IMR-90 (cell line): ENCODE results near the gene TMEM9B. TPM values are rescaled to one million over a fixed set of nuclear protein-coding genes. Genes with fewer than 3 reads are reported as not detected.

Experiments used
- ATAC-seq: fragments of 200-7000 bp; cut with Tn5 transposase; 2 replicates; pipeline ENCODE4 v1.9.1; 2020; ENCODE audit warnings: low read depth, mild to moderate bottlenecking, moderate library complexity
- BruUV-seq: library from RNA; stranded (reverse); fragments of 400-500 nt; replicated peaks from 2 replicates; lab custom pipeline; 2021; lab: Mats Ljungman, UMichigan
- CTCF ChIA-PET: fragments of 300-600 bp; formaldehyde crosslinking; extraction: SDS; loops from one replicate; lab custom pipeline; 2021; ENCODE audit warnings: antibody characterized with exemption; lab: Yijun Ruan, JAX
- POLR2A ChIA-PET: fragments of 300-600 bp; sonication (Branson Sonifier 250); formaldehyde crosslinking; loops from one replicate; lab custom pipeline; 2022; ENCODE audit warnings: antibody characterized with exemption; ENCODE audit not compliant: unreplicated experiment; lab: Charles Lee
- DNase-seq: peaks from one replicate; pipeline ENCODE4 v3.0.0; 2013
- H2AFZ ChIP-seq: replicated peaks from 2 replicates; pipeline ENCODE3; 2013; ENCODE audit warnings: low read length, mild to moderate bottlenecking; ENCODE audit not compliant: poor library complexity
- H2AK5ac ChIP-seq: 2 replicates; pipeline ENCODE4 v1.6.1; 2013; ENCODE audit warnings: low read depth, low read length, inconsistent platforms
- H2AK9ac ChIP-seq: replicated peaks from 2 replicates; pipeline ENCODE3; 2013; ENCODE audit warnings: mild to moderate bottlenecking, low read depth, low read length, moderate library complexity; ENCODE audit not compliant: poor library complexity
- H2BK120ac ChIP-seq: 2 replicates; pipeline ENCODE4 v1.6.1; 2013; ENCODE audit warnings: low read depth, low read length, inconsistent platforms
- H2BK15ac ChIP-seq: 3 replicates; pipeline ENCODE4 v1.6.1; 2013; ENCODE audit warnings: low read depth, low read length, inconsistent platforms
- H2BK20ac ChIP-seq: 2 replicates; pipeline ENCODE4 v1.6.1; 2013; ENCODE audit warnings: low read depth, mild to moderate bottlenecking, inconsistent platforms, low read length, moderate library complexity
- H2BK5ac ChIP-seq: 2 replicates; pipeline ENCODE4 v1.6.1; 2013; ENCODE audit warnings: mild to moderate bottlenecking, low read depth, low read length, inconsistent platforms; ENCODE audit not compliant: poor library complexity, severe bottlenecking
- H3K14ac ChIP-seq: replicated peaks from 2 replicates; pipeline ENCODE4 v1.6.1; 2013; ENCODE audit warnings: low read depth, low read length, inconsistent platforms
- H3K18ac ChIP-seq: 2 replicates; pipeline ENCODE4 v1.6.1; 2013; ENCODE audit warnings: low read depth, low read length, control low read depth
- H3K23ac ChIP-seq: 2 replicates; pipeline ENCODE4 v1.6.1; 2013; ENCODE audit warnings: low read depth, low read length, inconsistent platforms
- H3K27ac ChIP-seq: 2 replicates; pipeline ENCODE4 v1.5.1; 2013; ENCODE audit warnings: mild to moderate bottlenecking, control low read depth, low read length; ENCODE audit not compliant: insufficient read depth
- H3K27me3 ChIP-seq: 2 replicates; pipeline ENCODE4 v1.6.1; 2013; ENCODE audit warnings: low read length; ENCODE audit not compliant: control insufficient read depth, insufficient read depth
- H3K36me3 ChIP-seq: 2 replicates; pipeline ENCODE4 v1.6.1; 2013; ENCODE audit warnings: low read length, mixed read lengths; ENCODE audit not compliant: control insufficient read depth, insufficient read depth
- H3K4ac ChIP-seq: 2 replicates; pipeline ENCODE4 v1.6.1; 2013; ENCODE audit warnings: low read depth, low read length, inconsistent platforms
- H3K4me1 ChIP-seq: 2 replicates; pipeline ENCODE4 v1.6.1; 2013; ENCODE audit warnings: low read length, mixed read lengths; ENCODE audit not compliant: control insufficient read depth, insufficient read depth
- H3K4me2 ChIP-seq: 2 replicates; pipeline ENCODE4 v1.6.1; 2013; ENCODE audit warnings: low read depth, mild to moderate bottlenecking, control low read depth, low read length, moderate library complexity
- H3K4me3 ChIP-seq: 2 replicates; pipeline ENCODE4 v1.5.1; 2013; ENCODE audit warnings: low read depth, mild to moderate bottlenecking, control low read depth, low read length, moderate library complexity; ENCODE audit not compliant: insufficient read depth
- H3K56ac ChIP-seq: 2 replicates; pipeline ENCODE4 v1.6.1; 2013; ENCODE audit warnings: low read length, inconsistent platforms; ENCODE audit not compliant: insufficient read depth; ENCODE audit errors: extremely low read depth
- H3K79me1 ChIP-seq, 2 experiments: 2 replicates each; pipeline ENCODE4 v1.6.1; 2013; ENCODE audit warnings: low read length in 2 of 2, inconsistent platforms in 1 of 2, low read depth in 1 of 2
- H3K9ac ChIP-seq: 2 replicates; pipeline ENCODE4 v1.6.1; 2013; ENCODE audit warnings: low read depth, low read length, control low read depth
- H3K9me1 ChIP-seq: 2 replicates; pipeline ENCODE4 v1.6.1; 2013; ENCODE audit warnings: low read length, inconsistent platforms; ENCODE audit not compliant: insufficient read depth
- H3K9me3 ChIP-seq: 2 replicates; pipeline ENCODE4 v1.6.1; 2013; ENCODE audit warnings: low read length; ENCODE audit not compliant: control insufficient read depth, insufficient read depth
- H4K20me1 ChIP-seq: 2 replicates; pipeline ENCODE4 v1.6.1; 2013; ENCODE audit warnings: low read length, inconsistent platforms; ENCODE audit not compliant: insufficient read depth
- H4K5ac ChIP-seq: 2 replicates; pipeline ENCODE4 v1.6.1; 2013; ENCODE audit warnings: mild to moderate bottlenecking, low read depth, low read length, control low read depth
- H4K8ac ChIP-seq, 2 experiments: 2 replicates each; pipeline ENCODE4 v1.6.1; 2013; ENCODE audit warnings: low read depth in 2 of 2, low read length in 2 of 2, control low read depth in 1 of 2, inconsistent platforms in 1 of 2
- H4K91ac ChIP-seq: 2 replicates; pipeline ENCODE4 v1.6.1; 2013; ENCODE audit warnings: low read depth, low read length, inconsistent platforms; ENCODE audit not compliant: insufficient read depth
- BHLHE40 ChIP-seq: fragments of 150-350 bp; IDR thresholded peaks from 2 replicates; pipeline ENCODE4 v1.6.1; 2016; ENCODE audit warnings: mild to moderate bottlenecking, low read depth, low read length
- CEBPB ChIP-seq: IDR thresholded peaks from 2 replicates; pipeline ENCODE4 v1.6.1; 2012; ENCODE audit warnings: low read depth, low read length, improper control_type of control experiment
- CHD1 ChIP-seq: IDR thresholded peaks from 2 replicates; pipeline ENCODE4 v1.6.1; 2012; ENCODE audit warnings: low read depth, low read length, improper control_type of control experiment
- CTCF ChIP-seq: conservative IDR thresholded peaks from 2 replicates; pipeline ENCODE4 v1.5.1; 2012; ENCODE audit warnings: mild to moderate bottlenecking, low read depth, low read length, improper control_type of control experiment
- ELK1 ChIP-seq: fragments of 150-350 bp; IDR thresholded peaks from 2 replicates; pipeline ENCODE4 v1.6.1; 2016; ENCODE audit warnings: low read depth, mild to moderate bottlenecking, low read length, moderate library complexity, borderline replicate concordance
- FOS ChIP-seq: fragments of 150-350 bp; IDR thresholded peaks from 2 replicates; pipeline ENCODE4 v1.6.1; 2016; ENCODE audit warnings: low read depth, low read length
- MAFK ChIP-seq: IDR thresholded peaks from 2 replicates; pipeline ENCODE4 v1.6.1; 2012; ENCODE audit warnings: low read depth, low read length, improper control_type of control experiment
- MAZ ChIP-seq: IDR thresholded peaks from 2 replicates; pipeline ENCODE4 v1.6.1; 2012; ENCODE audit warnings: low read depth, mild to moderate bottlenecking, low read length, improper control_type of control experiment, moderate library complexity, borderline replicate concordance
- MXI1 ChIP-seq: IDR thresholded peaks from 2 replicates; pipeline ENCODE4 v1.6.1; 2012; ENCODE audit warnings: low read depth, mild to moderate bottlenecking, low read length, moderate library complexity, borderline replicate concordance
- NFE2L2 ChIP-seq: fragments of 150-350 bp; IDR thresholded peaks from 2 replicates; pipeline ENCODE4 v1.6.1; 2016; ENCODE audit warnings: low read depth, mild to moderate bottlenecking, low read length
- POLR2A ChIP-seq: IDR thresholded peaks from 2 replicates; pipeline ENCODE4 v1.6.1; 2012; ENCODE audit warnings: mild to moderate bottlenecking, low read depth, low read length
- RAD21 ChIP-seq: IDR thresholded peaks from 2 replicates; pipeline ENCODE4 v1.6.1; 2012; ENCODE audit warnings: low read length, improper control_type of control experiment
- RCOR1 ChIP-seq: IDR thresholded peaks from 2 replicates; pipeline ENCODE4 v1.6.1; 2012; ENCODE audit warnings: mild to moderate bottlenecking, low read length, improper control_type of control experiment; ENCODE audit not compliant: insufficient replicate concordance
- RFX5 ChIP-seq: IDR thresholded peaks from 2 replicates; pipeline ENCODE4 v1.8.0; 2012; ENCODE audit warnings: low read depth, mild to moderate bottlenecking, low read length, moderate library complexity
- SMC3 ChIP-seq: fragments of 150-350 bp; IDR thresholded peaks from 2 replicates; pipeline ENCODE4 v1.6.1; 2016; ENCODE audit warnings: low read depth, mild to moderate bottlenecking, antibody characterized with exemption, low read length, moderate library complexity
- USF2 ChIP-seq: fragments of 150-350 bp; IDR thresholded peaks from 2 replicates; pipeline ENCODE4 v1.6.1; 2017; ENCODE audit warnings: mild to moderate bottlenecking, antibody characterized with exemption, low read length, low read depth
- WGBS, 2 experiments: methylation state at CpG; one replicate each; pipeline versions ENCODE4 v1.1.5 to v1.1.7; 2013; ENCODE audit warnings: missing lambda C conversion rate in 2 of 2; ENCODE audit not compliant: insufficient read length in 1 of 2; ENCODE audit errors: extremely low coverage in 2 of 2; 5-methylcytosine and 5-hydroxymethylcytosine counted together
- dilution Hi-C: fragments of 300-500 bp; cut with HindIII; formaldehyde crosslinking; loops from one replicate; pipeline ENCODE4 v1.14.3; 2018; ENCODE audit warnings: low sequenced_read_pairs; ENCODE audit not compliant: unreplicated experiment
- in situ Hi-C: fragments of 300-500 bp; cut with MboI; formaldehyde crosslinking; loops from 3 replicates; pipeline ENCODE4 v1.14.3; 2019; ENCODE audit warnings: low sequenced_read_pairs, inconsistent platforms, mixed read lengths
- intact Hi-C: fragments of 100-400 bp; cut with micrococcal nuclease; formaldehyde crosslinking; loops from 2 replicates; pipeline ENCODE4 v1.10.0; 2022
- polyA plus RNA-seq, 3 experiments: library from polyadenylated mRNA; depleted of rRNA; stranded (reverse); fragments of >200 nt; gene quantifications; 2 replicates each; pipeline ENCODE4 v1.2.3, GENCODE V29; 2012; ENCODE audit warnings: low replicate concordance in 1 of 3
- total RNA-seq: library from RNA; depleted of rRNA; stranded (reverse); fragments of >200 nt; gene quantifications from 2 replicates; pipeline ENCODE4 v1.2.3, GENCODE V29; 2012

Gene TMEM9B
- total and polyA plus RNA-seq, 2 of the 4 experiments (the other 2 are of a cell fraction) = 24.6 to 25.6 TPM

- BruUV-seq = no TSS peak
- Histone ChIP-seq H2BK20ac (no peak overlapping the region), H3K4me1 (no peaks in the 10 kb centered on the region), H3K4me3 (no peak overlapping the region), H3K18ac (no peak overlapping the region), H2AK9ac (no peak overlapping the region), H3K56ac (no peak overlapping the region), H2AFZ (no peak overlapping the region), H2BK15ac (no peak overlapping the region), H3K4ac (no peak overlapping the region), H4K8ac (no peak overlapping the region), H3K23ac (no peak overlapping the region), H3K79me1 (no peaks in the 10 kb centered on the region), H3K14ac (no peak overlapping the region), H2BK120ac (no peak overlapping the region), H2AK5ac (no peak overlapping the region; the same call in 1 of the 2 replicates), H2BK5ac (no peak overlapping the region), H4K5ac (no peak overlapping the region), H4K20me1 (no peaks in the 10 kb centered on the region), H4K91ac (no peak overlapping the region), H3K27me3 (no peaks in the 10 kb centered on the region; the same call in 1 of the 2 replicates), H3K4me2 (no peak overlapping the region), H3K9ac (no peak overlapping the region), H3K9me3 (no peaks in the 10 kb centered on the region), H3K27ac (no peak overlapping the region), H3K9me1 (peaks cover 4% of the 10 kb centered on the region; the same call in 1 of the 2 replicates), H3K36me3 (no peaks in the 10 kb centered on the region)
- DNase-seq (no peak), ATAC-seq (no peak)
- dilution Hi-C loops (no loop called here), in situ Hi-C loops (loop anchor here (25.0 kb wide), 1 partner anchor 499 kb away; no protein-coding TSS in a partner anchor), intact Hi-C loops (no loop called here)
- 80% methylated on average over 3 of the region's 4 CpGs; no CpG with 5 or more reads in 1 of the 2 experiments for WGBS, 2 experiments
- ChIA-PET CTCF (interaction anchor here (0.6 to 1.0 kb wide), 2 partner anchors 124 to 223 kb away, joined by 3 read pairs; no protein-coding TSS in a partner anchor), POLR2A (no interaction called here)
- TF ChIP-seq POLR2A (no peak), SMC3 (no peak), USF2 (no peak), RFX5 (no peak), NFE2L2 (no peak), CHD1 (no peak), CTCF (no peak), MXI1 (no peak), CEBPB (no peak), RAD21 (no peak), ELK1 (no peak), MAFK (no peak), BHLHE40 (no peak), RCOR1 (no peak), MAZ (no peak), FOS (no peak)
Measured at GRCh38 chr11:9013373-9013772, 49.1 kb upstream of the TMEM9B start.
